ENCODE measurements around the gene LHFPL3.
"Not testable (repeated sequence)": the region's sequence is repeated elsewhere in the genome, so short reads cannot be mapped to it uniquely, and the experiment has no call there.

Gene LHFPL3

DNA sequence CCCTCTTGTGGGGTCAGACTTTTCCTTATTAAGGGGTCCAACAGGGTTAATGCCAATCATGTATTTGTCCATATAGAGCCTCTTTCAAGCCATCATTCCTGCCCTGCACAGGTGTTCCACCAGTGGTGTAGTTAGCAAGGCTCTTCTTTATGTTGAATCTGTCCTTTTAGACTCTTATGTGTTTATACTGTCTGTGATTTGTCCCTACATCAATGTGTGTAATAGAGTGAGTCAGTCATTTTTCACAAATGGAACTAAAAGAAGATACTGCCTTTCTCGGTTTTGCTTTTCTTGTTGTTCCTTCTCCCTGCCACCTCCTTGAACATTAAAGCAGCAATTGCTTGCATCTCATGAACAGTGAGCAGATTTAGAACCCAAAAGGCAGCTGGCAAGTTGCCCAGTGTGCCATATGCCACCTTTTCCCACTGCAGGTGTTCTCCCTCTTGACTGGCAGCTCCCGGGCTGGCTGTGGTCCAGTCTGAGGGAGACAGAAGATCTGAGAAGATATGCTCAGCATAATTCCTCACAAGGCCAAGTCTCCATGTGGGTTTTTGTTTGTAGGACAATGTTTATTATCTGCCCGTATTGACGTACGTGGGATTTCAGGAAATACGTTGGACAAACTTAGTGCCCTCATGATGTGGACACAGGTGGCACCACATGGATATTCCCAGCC, 154.1 kb downstream of the LHFPL3 start:
- DNase-seq (ENCODE audit: low spot score), result no peak

DNA sequence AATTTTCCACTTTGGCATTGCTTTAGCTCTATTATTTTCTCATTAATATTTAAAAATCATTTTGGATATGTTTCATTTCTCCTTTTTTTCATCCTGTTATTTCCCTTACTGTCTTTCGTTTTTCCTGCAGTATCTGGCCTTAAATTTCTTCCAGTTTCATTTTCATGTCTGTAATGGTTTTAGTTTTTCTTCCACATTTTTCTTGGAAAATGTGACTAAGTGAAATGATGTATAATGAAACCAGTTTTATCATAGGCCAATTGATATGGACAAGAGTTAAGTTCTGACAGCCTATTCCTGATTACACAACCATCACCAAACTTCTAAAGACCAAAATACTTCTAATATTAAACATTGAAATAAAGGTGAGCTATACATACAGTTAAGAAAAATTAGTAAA, 158.5 kb downstream of the LHFPL3 start:
- DNase-seq (ENCODE audit: low spot score), result no peak

DNA sequence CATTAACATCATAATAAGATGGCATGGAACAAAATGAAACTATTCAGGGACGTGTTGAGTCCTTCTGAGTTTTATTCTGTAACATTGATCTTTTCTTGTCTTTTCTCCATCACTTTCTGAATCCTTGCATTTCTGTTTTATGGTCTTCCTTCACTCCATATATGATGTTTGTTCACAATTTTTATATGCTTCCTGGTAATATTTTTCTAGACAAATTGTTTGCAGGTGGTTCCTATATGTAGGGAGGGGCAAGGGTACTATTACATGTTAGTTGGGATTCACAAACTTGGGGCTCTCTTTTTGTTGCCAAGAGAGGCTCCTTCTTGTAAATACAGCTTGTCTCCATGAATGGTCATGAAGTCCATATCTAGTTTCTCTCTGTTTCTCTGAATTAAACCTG, 159.2 kb downstream of the LHFPL3 start:
- DNase-seq (ENCODE audit: low spot score), result no peak

DNA sequence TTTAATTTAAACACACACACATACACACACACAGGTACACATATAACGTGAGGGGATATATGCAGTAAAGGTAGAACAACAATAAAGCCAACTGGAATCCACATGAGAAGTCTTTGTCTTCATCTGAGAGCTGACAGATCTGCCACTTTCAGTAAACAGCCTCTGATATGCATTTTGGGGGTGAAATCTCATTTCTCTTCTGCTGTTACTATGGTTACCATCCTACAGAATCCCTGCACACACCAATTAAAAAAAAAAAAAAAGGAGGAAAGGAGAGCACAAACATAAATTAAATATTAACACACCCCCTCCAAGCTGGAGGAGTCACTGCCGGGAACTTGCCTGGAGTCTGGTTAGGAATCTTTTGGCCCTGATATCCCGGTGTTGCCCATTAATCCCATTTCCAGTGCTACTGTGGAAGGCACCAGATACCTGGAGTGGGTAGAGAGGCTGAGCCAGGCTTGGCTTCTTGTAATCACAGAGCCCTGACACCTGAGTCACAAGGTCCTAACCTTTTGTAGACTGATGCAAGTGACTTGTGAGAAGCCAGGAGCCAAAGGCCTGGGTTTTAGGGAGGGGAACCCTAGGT, 169.1 kb downstream of the LHFPL3 start:
- no peak for DNase-seq (ENCODE audit: low spot score)

DNA sequence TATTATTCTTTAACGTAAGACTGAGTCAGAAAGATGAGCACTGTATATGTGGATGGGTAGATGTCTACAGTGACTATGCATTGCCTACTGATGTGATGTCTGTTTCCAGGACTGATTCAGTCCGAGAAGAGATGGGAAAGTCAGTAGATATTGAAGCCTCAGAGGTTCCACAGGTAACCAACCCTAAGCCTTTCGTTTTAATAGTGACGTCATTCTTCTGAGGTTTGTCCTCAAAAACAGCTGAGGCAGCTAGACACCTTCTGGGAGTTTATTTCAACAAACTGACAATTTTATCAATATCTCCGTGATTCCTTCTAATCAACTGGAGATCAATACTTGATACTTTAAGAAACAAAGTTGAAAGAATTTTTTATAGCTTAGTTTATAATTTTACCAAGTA, 171.6 kb downstream of the LHFPL3 start:
- DNase-seq (ENCODE audit: low spot score), result no peak

DNA sequence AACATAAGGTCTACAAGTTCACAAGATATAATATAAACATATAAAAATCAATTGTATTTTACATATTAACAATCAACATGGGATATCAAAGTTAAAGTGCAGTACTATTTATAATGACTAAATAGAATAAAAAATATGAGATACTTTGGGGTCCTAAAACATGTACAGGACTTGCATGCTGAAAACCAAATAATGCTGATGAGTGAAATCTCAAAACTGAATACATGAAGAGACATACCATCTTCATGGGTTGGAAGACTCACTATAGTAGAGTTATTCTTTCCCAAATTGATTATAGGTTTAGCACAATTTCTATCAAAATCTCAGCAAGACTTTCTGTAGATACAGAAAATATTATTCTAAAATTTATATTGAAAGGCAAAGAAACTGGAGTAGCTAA, 181.5 kb downstream of the LHFPL3 start:
- DNase-seq (ENCODE audit: low spot score), result no peak

DNA sequence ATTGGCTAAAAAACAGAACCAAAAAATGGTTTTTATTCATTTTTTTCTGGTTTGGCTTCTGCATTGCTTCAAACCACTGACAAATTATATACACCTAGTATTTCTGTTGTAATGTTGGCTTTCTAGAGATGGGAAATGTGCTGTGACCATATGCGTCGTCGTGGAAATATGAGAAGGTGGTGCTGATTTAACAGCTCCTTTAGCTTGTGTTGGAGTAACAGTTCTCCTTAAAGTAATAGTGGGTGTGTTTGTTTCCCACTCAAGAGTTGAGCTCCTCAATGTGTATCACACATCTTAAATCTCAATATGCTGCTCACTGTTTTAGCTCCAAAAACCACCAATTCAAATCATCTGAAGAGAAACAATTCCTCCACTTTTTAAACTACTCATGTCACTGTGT, 196.4 kb downstream of the LHFPL3 start:
- DNase-seq (ENCODE audit: low spot score), result no peak

DNA sequence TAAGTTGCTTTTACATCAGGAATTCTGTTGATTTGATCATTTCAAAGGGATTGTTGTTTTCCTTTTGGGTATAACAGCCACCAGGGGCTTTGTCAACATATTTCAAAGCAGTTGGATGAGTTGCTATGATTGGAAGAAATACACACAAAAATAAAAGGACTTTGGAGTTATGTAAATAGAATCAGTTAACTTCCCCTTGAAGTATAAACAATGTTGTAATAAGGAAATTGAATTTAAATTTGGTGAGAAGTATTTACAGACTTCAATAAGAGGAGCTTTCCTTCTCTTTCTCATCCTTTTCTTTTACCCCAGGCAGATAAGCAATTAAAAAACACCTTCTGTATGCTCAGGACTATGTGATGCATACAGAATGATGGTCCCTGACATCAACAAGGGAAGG, 199.7 kb downstream of the LHFPL3 start:
- no peak for DNase-seq (ENCODE audit: low spot score)

DNA sequence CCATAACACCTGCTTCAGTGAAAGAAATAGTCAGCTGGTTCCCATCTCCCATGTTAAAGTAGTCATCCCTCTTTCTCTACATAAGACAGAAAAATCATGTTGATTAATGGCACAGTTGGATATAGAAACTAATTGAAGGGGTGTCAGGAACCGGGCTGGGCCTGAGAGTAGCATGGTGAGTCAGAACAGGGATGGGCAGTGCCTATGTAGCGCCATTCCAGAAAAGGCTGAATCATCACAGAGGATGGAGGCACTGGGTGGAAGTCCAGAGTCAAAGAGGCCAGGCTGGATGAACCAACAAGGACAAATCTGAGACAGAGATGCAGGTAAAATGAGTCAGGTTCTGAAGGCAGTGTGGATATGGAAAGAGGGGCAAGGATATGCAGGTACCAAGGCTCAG, 201.2 kb downstream of the LHFPL3 start:
- no peak for DNase-seq (ENCODE audit: low spot score)

DNA sequence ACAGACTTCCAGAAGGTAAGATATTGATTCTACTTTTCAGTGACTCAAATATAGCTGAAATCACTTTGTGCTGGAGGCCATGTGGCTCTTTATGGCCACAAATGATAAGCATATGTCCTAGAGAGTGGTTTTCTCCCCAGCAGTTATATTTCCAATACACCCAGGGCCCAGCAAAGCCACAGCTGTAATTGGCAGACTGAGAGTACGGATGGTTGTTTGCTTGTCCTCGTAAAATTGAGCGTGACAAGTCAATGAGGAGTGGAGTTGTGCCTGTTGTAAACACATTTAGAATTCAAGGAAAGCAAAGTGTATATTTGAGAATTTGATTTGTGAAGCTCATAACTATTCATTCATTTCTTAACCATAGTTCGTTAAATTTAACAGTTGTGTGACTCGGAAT, 201.8 kb downstream of the LHFPL3 start:
- no peak for DNase-seq (ENCODE audit: low spot score)

DNA sequence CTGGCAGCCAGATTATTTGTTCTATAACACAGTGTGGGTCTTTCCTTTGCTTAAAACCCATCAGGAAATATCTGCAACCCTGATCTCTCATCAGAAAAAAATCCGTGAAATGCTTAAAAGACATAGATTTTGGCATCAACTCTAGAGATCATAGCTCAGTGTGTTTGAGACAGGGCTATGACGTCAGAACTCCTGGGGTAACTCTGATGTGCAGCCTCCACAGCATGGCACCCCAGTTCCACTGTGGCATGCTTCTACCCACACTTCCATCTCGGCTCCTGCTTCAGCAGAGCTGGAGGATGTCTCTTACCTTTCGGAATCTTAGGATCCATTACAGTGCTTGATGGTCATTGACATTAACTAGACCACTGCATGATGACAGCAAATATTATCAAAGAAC, 205.7 kb downstream of the LHFPL3 start:
- no peak for DNase-seq (ENCODE audit: low spot score)

DNA sequence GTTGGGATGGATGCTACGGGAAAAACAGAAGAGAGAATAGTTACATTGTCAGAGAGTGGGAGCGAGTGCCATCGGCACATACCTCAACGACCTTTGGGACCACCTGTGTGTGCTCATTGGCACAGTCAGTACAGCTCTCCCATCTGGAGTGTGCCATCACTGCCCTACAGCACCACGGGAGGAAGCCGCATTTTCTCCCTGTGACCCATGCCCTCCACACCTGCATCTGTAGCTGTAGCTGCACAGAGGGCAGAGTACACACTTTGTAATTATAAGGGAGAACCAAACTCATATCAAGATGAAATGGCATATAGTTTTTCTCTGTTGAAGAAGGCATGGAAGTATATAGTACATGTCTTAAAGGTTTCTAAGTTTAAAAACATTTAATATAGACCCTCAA, 207.4 kb downstream of the LHFPL3 start:
- no peak for DNase-seq (ENCODE audit: low spot score)

DNA sequence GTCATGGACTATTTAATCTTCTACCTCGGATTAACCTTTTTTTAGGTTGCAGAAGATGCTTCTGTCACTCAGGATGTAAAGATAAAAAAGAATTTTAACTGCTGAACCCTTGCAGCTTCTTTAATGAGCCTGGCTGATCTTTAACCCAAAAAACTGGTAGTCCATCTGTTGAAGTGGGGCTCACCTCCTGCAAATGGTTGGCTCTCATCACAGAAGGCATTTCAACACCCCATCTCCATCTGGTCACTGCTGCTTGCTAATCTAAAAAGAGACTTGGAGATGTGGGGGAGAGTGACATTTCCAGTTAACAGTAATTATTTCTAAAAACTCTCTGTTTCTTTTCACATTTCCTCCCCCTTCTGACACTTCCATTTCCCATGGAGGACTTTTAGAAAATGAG, 208.6 kb downstream of the LHFPL3 start:
- no peak for DNase-seq (ENCODE audit: low spot score)

DNA sequence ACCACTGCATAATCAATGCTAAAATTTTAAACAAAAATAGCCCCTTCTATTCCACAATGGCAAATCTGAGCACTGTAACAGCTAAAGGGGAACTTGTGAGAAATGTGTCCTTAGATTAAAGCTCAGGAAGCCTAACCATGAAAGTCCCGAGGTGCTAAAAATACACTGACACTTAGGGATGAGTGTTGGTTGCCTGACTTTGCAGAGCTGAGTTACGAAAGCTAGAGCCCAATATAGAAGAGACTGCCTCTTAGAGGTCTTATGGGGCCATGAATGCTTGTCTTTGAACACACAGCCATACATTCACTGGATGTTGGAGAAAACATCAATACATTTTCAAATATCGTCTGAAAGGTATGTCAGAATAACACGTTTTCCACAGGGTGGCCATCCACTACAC, 209.7 kb downstream of the LHFPL3 start:
- DNase-seq (ENCODE audit: low spot score), result no peak

DNA sequence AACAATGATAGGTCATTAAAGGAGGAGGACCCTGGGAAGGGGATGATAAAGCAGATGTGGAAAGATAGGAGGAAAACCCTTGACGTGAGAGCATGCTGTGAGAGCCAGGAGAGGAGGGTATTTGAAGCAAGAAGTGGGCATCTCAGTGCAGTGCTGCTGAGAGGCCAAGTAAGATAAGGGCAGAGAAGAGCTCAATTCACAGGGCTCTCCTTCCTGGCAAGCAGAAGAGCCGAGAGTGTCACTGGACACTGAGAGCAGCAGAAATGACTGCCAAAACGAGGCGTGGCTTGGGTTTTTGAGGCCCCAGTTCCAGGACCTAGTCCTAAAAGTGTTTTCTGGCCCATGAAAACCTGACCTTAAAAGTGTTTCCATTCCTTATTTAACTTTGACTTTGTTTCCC, 213.5 kb downstream of the LHFPL3 start:
- no peak for DNase-seq (ENCODE audit: low spot score)

DNA sequence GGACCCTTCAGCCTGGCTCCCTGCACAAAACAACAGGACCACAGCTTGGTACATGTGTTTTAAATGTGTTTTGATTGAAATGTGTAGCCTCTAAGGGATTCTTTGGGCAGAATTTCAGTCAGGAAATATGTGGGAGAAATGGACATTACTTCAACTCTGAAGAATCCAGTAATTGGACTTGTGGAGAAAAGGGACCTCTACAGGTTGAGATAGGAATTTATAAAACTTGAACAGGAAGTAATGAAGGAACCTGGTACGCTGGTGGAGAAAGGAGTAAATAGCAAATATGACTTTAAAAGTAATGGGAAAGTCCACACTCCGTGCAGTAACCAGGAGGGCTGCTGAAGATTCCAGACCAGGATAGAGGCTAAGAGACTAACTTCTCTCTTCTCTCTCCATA, 220.5 kb downstream of the LHFPL3 start:
- no peak for DNase-seq (ENCODE audit: low spot score)

DNA sequence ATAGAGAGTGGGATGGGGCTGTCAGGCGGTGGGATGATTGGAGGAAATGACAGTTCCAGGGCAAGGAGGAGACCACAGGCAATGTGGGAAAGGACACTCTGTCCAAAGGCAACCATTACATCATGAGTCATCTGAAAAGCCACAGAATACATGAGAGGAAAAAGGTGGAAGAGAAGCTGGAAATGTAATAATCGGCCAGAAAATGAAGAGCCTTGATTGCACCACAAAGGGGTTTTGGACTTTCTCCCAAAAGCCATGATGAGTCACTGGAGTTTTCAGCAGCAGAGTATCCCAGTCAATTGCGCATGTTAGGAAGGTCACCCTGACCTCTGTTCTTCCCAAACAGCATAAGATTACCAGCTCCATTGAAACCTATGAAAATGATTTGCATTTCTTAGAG, 222.0 kb downstream of the LHFPL3 start:
- no peak for DNase-seq (ENCODE audit: low spot score)

DNA sequence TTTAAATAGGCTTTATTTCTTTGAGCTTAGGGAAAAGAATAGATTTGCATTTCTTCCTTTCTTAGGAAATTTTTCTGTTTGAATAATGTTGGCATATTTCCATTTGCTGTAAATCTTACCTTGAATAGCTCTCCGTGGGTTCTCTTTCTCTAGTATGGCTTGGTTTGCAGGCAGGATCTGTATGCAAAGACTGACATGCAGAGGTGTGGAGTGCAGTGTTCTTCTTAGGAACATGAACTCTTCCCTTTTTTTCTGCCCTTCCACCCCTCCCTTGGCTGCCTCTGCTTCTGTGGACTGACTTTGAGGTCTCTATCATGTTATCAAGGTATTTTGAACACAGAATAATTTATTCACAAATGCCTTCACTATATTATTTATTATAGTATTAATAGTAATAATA, 222.8 kb downstream of the LHFPL3 start:
- DNase-seq (ENCODE audit: low spot score), result no peak

DNA sequence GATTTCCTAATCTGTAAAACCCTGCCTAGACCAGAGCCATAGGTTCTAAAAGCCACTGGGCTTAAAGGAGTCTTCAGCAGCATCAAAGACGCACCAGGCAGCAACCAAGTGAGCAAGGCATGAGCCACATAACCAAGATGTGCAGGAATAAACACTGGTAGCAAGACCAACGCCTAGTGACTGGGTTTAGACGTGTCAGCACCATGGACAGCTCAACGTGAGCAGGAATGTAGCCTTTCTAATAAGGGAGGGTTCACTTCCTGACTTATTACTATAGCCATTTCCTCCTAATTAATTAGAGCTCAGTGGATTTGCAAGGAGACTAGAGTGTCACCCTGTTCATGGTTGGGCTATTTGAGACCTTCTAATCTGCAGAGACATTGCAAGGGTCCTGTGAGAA, 223.7 kb downstream of the LHFPL3 start:
- DNase-seq (ENCODE audit: low spot score), result no peak

DNA sequence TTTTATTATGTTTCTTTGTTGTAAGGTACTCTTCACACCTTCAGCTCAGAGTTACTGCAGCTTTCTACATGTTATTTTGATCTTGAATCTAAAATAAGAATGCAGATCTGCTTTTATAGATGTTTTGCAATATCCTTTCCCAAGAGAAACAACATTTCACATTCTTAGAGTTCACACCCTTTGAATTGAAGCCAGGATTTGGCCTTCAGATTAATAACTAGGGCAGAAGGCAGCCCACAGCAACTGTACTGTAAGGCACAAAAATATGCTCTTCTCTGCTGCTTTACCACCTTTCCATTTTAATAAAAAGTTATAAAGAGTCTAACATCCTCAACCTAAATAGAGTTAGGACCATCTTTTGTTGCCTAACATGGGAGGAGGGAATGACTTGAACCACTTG, 224.7 kb downstream of the LHFPL3 start:
- no peak for DNase-seq (ENCODE audit: low spot score)

DNA sequence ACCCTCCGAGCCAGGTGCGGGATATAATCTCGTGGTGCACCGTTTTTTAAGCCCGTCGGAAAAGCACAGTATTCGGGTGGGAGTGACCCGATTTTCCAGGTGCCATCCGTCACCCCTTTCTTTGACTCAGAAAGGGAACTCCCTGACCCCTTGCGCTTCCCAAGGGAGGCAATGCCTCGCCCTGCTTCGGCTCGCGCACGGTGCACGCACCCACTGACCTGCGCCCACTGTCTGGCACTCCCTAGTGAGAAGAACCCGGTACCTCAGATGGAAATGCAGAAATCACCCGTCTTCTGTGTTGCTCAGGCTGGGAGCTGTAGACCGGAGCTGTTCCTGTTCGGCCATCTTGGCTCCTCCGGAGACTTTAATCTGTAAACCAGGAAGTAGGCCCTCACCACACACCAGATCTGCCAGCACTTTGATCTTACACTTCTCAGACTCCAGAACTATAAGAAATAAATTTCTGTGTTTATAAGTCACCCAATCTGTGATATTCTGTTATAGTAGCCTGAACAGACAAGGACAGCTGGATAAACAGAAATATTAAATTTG, 235.0 kb downstream of the LHFPL3 start:
- DNase-seq (ENCODE audit: low spot score), result not testable (repeated sequence)

DNA sequence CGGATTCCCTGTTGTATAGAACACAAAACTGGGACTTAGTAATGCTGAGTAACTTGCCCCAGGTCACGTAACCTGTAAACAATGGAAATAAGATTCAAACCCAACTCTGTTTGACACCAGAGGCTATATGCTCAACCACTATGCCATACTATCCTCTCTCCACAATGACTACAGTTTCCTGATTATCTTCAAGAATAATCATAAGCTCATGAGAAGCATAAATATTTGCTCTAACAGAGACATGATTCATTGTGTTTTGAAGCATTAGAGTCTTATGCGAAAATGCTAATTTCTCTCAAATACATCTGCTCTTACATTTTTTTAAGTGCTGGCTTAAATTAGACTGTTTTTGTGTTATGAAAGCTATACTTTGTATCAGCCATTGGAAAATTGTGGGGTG, 241.3 kb downstream of the LHFPL3 start:
- no peak for DNase-seq (ENCODE audit: low spot score)

DNA sequence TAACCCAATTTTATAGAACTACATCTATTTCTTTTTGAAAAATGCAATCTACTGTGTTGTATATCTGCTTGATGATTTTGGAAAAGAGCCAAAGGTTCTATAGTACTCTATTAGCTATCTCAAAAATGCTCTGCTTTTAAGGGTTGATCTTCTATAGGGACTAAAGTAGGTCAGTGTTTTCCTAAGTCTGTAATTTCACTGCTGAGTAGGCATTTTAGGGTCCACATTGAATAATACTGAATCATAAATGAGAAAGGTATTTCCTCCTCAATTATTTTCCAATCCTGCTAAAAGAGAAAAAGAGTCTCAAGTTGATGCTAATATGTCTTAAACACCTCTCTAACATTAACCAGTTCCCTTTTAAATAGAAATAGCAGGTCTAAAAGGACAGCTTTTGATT, 244.2 kb downstream of the LHFPL3 start:
- no peak for DNase-seq (ENCODE audit: low spot score)

DNA sequence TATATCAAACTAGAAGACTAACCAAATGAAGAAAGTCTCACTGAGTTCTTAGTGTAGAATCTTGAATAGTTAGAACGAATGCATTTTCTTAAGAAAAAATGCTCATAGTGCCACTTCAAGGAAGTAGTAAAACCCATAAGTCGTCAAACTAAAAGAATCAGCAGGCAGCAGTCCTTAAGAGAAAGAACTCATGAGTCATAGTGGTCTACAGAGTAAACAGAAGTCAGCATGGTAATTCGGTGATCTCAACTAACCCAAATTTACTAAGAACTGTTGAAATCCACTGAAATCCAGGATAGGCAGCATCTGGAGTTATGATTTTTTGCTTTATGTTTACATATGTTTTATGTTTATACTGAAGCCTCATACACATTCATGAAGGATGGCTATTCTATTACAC, 256.2 kb downstream of the LHFPL3 start:
- DNase-seq (ENCODE audit: low spot score), result no peak

Measured in HuH-7.5 (cell line).